WI38 (cell line): ENCODE measurements around the gene APOM.

Experiments used
- H3K4me3 ChIP-seq: 2 replicates; pipeline ENCODE4 v1.5.1; 2011; ENCODE audit warnings: low read depth, mild to moderate bottlenecking, control low read depth, low read length
- CTCF ChIP-seq: IDR thresholded peaks from 2 replicates; pipeline ENCODE4 v1.5.1; 2012; ENCODE audit warnings: low read depth, mild to moderate bottlenecking, control low read depth, low read length

The APOM gene

GRCh38 chr6:31705931-31706330 lies 50.2 kb downstream of the APOM start:
- H3K4me3 ChIP-seq = no peak overlapping the region
- TF ChIP-seq CTCF = no peak

GRCh38 chr6:31706599-31706998 lies 50.9 kb downstream of the APOM start, which contains the start of gene LY6G6F:
Gene LY6G6F (plus strand): TSS chr6:31706866. CDS start chr6:31706907, 41 bp downstream.
- TF ChIP-seq CTCF = no peak
- H3K4me3 ChIP-seq = no peak within 1 kb of the TSS

- H3K4me3 ChIP-seq = no peak overlapping the region
- no peak for TF ChIP-seq CTCF
These were observed 52.0 kb downstream of the APOM start for GRCh38 chr6:31707701-31708100.
